ENCODE results near the gene SLC25A18.
"Not testable (repeated sequence)": the region's sequence is repeated elsewhere in the genome, so short reads cannot be mapped to it uniquely, and the experiment has no call there.

SLC25A18 gene, protein sequence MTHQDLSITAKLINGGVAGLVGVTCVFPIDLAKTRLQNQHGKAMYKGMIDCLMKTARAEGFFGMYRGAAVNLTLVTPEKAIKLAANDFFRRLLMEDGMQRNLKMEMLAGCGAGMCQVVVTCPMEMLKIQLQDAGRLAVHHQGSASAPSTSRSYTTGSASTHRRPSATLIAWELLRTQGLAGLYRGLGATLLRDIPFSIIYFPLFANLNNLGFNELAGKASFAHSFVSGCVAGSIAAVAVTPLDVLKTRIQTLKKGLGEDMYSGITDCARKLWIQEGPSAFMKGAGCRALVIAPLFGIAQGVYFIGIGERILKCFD

DNA sequence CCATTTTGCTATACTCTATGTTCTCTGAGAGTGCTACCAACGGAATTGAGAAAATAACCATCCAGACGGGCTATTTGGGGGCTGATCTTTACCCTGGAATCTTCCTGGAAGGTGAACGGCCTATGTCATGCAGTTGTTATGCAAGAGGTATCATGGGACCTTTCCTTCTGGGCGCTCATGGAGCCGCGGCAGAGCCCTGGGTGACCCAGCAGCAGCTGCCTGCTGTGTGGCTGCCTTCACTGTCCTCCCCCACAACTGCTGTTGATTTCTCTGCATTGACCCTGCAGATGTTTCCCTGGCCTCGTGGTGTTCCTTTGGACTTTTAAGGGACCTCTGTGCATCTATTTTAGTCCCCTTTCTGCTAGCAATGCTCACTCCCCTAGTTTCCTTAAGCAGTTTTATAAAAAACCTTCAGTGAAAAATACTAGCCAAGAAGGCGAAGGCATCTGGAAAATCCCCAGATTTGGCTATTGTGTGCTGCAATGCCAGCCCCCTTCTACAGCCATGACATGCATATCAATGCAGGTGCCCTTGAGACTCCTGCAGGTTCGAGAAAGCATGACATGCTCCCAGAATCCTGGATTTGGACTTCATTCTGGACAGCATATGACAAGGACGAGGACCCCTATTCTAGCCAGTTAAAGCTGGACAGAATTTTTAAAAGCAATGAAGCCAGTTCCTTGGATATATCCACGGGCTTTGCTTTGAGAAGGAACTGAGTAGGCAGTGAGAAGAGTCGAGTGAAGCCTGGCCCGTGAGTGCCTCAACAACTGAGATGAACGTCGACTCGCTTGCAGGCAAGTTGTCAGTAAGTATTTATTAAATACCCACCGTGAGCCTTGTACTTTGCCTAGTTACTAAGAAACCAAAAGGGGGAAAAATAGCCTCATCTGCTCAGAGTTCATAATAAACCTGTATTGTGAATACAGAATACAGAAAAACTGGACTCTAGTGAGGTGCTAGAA lies at the start of gene SLC25A18:
Gene SLC25A18 (plus strand): TSS at position 593 of the 965 bp plus-strand sequence. CDS start 16,447 bp downstream, outside the sequence.
- peak; percentile 69 to 76 for DNase-seq (ENCODE audit: low read depth in 2 of 2)
- TF ChIP-seq CTCF (IDR thresholded peaks at IDR 0.05; ENCODE audit: low read depth, low read length), result peak; percentile 36
- H3K4me3 ChIP-seq (replicated peaks in 1 of 2; ENCODE audit: low read depth in 2 of 2, low read length in 2 of 2), result no peak within 1 kb of the TSS

DNA sequence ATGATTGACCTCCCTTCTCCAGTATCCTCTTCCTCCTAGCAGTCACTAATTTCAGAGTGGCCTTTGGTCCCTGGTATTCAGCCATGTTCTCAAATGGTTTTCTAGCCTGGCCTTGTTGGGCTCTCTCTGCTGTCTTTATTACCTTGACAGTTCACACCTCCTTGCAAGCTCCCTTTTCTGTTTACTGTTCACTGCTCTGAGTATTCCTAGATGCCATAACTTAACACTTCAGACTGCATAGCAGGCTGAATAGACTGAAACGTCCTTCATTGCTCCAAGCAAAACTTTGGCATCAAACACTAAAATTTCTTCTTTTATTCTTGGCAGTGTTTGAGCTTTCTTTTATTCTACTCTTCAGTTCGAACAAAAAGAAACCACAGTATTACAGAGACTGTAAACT lies 49.7 kb upstream of the SLC25A18 start:
- no peak for DNase-seq (ENCODE audit: low read depth in 2 of 2)
- H3K4me3 ChIP-seq (replicated peaks in 1 of 2; ENCODE audit: low read depth in 2 of 2, low read length in 2 of 2), result no peak overlapping the region
- TF ChIP-seq CTCF (IDR thresholded peaks at IDR 0.05; ENCODE audit: low read depth, low read length), result no peak

GRCh38 chr22:17514084-17514483 lies 49.2 kb upstream of the SLC25A18 start:
- no peak for DNase-seq (ENCODE audit: low read depth in 2 of 2)
- H3K4me3 ChIP-seq (replicated peaks in 1 of 2; ENCODE audit: low read depth in 2 of 2, low read length in 2 of 2), result no peak overlapping the region
- TF ChIP-seq CTCF (IDR thresholded peaks at IDR 0.05; ENCODE audit: low read depth, low read length), result no peak

DNA sequence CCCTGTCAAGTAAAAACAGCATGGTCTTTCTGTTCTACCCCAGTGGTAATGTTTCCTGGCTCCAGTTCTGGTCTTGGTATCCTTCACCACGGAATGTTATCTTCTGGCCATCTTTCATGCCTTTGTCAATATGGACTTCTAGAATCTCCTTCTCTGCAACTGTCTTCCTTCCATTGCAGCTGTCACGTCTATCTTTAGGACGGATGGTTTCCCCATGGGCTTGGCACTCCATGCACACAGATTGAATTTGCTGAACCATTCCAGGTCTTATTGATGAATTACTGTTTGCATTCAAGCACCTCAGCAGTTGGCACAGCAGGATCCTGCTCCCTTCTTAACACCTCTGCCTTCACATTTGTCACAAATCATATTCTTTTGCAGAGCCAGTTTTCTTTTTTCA lies 44.9 kb upstream of the SLC25A18 start:
- H3K4me3 ChIP-seq (replicated peaks in 1 of 2; ENCODE audit: low read depth in 2 of 2, low read length in 2 of 2), result no peak overlapping the region
- TF ChIP-seq CTCF (IDR thresholded peaks at IDR 0.05; ENCODE audit: low read depth, low read length), result no peak
- DNase-seq (ENCODE audit: low read depth in 2 of 2), result no peak

- DNase-seq (ENCODE audit: low read depth in 2 of 2), result peak in 1 of 2 donors; percentile 14
- not testable (repeated sequence) for H3K4me3 ChIP-seq (replicated peaks in 1 of 2; ENCODE audit: low read depth in 2 of 2, low read length in 2 of 2)
These were observed 41.3 kb upstream of the SLC25A18 start for GRCh38 chr22:17521971-17522370.

DNA sequence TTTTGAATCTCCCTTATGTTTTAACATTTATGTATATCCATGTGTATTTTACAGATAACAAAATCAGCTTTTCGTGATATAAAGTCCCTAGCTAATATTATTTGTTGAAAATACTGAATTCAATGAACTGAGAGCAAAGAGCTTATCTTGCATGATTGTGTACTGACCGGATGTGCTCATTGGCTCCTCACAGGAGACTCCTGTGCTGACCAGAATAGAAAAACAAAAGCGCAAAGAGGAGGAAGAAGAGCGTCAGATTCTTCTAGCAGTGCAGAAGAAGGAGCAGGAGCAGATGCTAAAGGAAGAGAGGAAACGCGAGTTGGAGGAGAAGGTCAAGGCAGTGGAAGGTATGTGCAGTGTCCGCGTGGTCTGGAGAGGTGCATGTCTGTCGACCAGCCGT lies 39.4 kb upstream of the SLC25A18 start:
- no peak for TF ChIP-seq CTCF (IDR thresholded peaks at IDR 0.05; ENCODE audit: low read depth, low read length)
- no peak overlapping the region for H3K4me3 ChIP-seq (replicated peaks in 1 of 2; ENCODE audit: low read depth in 2 of 2, low read length in 2 of 2)
- DNase-seq (ENCODE audit: low read depth in 2 of 2), result no peak

DNA sequence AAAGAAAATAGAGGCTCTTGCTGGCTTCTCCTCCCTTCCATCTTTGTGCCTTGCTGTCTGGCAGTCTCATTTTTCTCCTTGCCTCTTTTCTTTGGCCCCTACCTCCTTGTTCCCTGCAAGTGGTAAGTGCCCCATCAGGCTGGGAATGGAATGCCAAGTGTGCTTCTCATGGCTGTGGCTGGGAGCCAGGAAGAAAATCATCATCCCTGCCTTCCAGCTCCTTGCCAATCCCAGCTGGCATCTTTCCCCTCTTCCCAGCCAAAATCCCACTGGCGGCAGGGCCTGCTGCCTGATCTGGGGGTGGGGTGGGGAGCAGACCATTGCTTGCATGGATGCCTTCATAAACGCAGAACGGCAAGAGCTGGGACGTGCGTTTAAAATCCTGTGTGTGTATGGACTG lies 27.0 kb upstream of the SLC25A18 start:
- no peak overlapping the region for H3K4me3 ChIP-seq (replicated peaks in 1 of 2; ENCODE audit: low read depth in 2 of 2, low read length in 2 of 2)
- no peak for TF ChIP-seq CTCF (IDR thresholded peaks at IDR 0.05; ENCODE audit: low read depth, low read length)
- DNase-seq (ENCODE audit: low read depth in 2 of 2), result peak in 1 of 2 donors; percentile 38
